Stimulated activated CD4-positive, alpha-beta T cell treated with anti-CD3 and anti-CD28 coated beads, Interleukin-1b, Interleukin-23, amount 100 ng/mL, for 48 hours (primary cell): ENCODE measurements around the gene PMEPA1.

Experiments
- DNase-seq: peaks from one replicate; pipeline ENCODE4 v3.0.0-alpha.2; 2020

The PMEPA1 gene

GRCh38 chr20:57620274-57620990 is 89.4 kb downstream of the PMEPA1 start, which contains the start of gene ZBP1:
ZBP1 (minus strand) TSS chr20:57620426; CDS start chr20:57620295, 131 bp downstream.
- peak; percentile 52 for DNase-seq

- peak; percentile 73 for DNase-seq
These were observed 90.6 kb downstream of the PMEPA1 start for GRCh38 chr20:57619051-57619831.

GRCh38 chr20:57618764-57619050 is 91.1 kb downstream of the PMEPA1 start:
- no peak for DNase-seq

GRCh38 chr20:57618091-57618763 is 91.6 kb downstream of the PMEPA1 start:
- no peak for DNase-seq

- no peak for DNase-seq
These were observed 92.6 kb downstream of the PMEPA1 start for GRCh38 chr20:57617079-57617795.

GRCh38 chr20:57616143-57616951 is 93.5 kb downstream of the PMEPA1 start:
- no peak for DNase-seq

GRCh38 chr20:57615445-57615811 is 94.4 kb downstream of the PMEPA1 start:
- DNase-seq, result no peak

GRCh38 chr20:57614490-57615444 is 95.0 kb downstream of the PMEPA1 start:
- no peak for DNase-seq

GRCh38 chr20:57613481-57613921 is 96.3 kb downstream of the PMEPA1 start:
- no peak for DNase-seq

- DNase-seq, result no peak
These were observed 96.9 kb downstream of the PMEPA1 start for GRCh38 chr20:57612916-57613315.

- no peak for DNase-seq
These were observed 97.4 kb downstream of the PMEPA1 start for GRCh38 chr20:57612436-57612835.

GRCh38 chr20:57611586-57612311 is 98.1 kb downstream of the PMEPA1 start:
- no peak for DNase-seq

GRCh38 chr20:57610261-57610952 is 99.4 kb downstream of the PMEPA1 start:
- DNase-seq, result no peak

GRCh38 chr20:57609842-57610167 is 100.0 kb downstream of the PMEPA1 start:
- no peak for DNase-seq

GRCh38 chr20:57609086-57609841 is 100.6 kb downstream of the PMEPA1 start:
- DNase-seq, result no peak

- DNase-seq, result no peak
These were observed 101.3 kb downstream of the PMEPA1 start for GRCh38 chr20:57608516-57608915.

GRCh38 chr20:57605878-57606277 is 103.9 kb downstream of the PMEPA1 start:
- DNase-seq, result no peak

- DNase-seq, result no peak
These were observed 104.8 kb downstream of the PMEPA1 start for GRCh38 chr20:57605045-57605444.

GRCh38 chr20:57603120-57603519 is 106.7 kb downstream of the PMEPA1 start:
- no peak for DNase-seq
